ENCODE data around the gene CDH23. TPM values are rescaled to one million over a fixed set of nuclear protein-coding genes. Genes with fewer than 3 reads are reported as not detected.
A peak's percentile ranks its signal among the peaks of the same experiment; 100 is the strongest.

The CDH23 gene
- total and polyA plus RNA-seq, 9 of the 15 experiments (the other 6 are each of a cell fraction or from before 2014, with no cell fraction given): 0.18 to 1.2 (median 0.47) TPM

DNA sequence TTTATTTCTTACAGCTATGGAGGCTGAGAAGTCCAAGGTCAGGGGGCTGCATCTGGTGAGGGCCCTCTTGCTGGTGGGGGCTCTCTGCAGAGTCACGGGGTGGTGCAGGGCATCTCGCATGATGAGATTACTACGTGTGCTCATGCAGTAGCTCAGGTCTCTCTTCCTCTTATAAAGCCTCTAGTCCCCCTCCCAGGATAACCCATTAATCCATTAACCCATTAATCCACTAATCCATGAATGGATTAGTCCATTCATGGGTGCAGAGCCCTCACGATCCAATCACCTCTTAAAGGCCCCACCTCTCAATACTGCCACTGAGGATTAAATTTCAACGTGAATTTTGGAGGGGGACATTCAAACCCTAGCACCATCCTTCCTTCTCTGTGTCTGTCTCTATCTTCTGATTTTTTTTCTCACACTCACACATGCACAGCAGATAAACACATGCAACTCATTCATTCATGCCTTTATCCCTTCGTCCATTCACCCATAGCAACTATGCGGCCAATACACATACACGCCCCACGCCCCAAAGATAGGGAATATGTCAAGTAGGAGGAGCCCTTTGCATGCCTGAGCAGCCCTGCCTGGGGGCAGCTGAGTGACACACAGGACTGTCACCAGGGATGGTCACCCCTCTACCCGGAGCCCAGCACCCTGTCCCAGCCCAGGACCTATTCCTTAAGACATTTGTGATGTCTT lies 236.3 kb downstream of the CDH23 start (continued):
- TF ChIP-seq, protein P1, sequence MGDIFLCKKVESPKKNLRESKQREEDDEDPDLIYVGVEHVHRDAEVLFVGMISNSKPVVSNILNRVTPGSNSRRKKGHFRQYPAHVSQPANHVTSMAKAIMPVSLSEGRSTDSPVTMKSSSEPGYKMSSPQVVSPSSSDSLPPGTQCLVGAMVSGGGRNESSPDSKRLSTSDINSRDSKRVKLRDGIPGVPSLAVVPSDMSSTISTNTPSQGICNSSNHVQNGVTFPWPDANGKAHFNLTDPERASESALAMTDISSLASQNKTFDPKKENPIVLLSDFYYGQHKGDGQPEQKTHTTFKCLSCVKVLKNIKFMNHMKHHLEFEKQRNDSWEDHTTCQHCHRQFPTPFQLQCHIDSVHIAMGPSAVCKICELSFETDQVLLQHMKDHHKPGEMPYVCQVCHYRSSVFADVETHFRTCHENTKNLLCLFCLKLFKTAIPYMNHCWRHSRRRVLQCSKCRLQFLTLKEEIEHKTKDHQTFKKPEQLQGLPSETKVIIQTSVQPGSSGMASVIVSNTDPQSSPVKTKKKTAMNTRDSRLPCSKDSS (IDR thresholded peaks at IDR 0.05; ENCODE audit: low read depth, partially characterized antibody): no peak
- no peak for TF ChIP-seq NR4A1 (CRISPR knock-in tag; IDR thresholded peaks at IDR 0.05)
- no peak for TF ChIP-seq NR4A1 (tag; IDR thresholded peaks at IDR 0.05)
- TF ChIP-seq NFE2L1 (tag; IDR thresholded peaks at IDR 0.05; ENCODE audit: borderline replicate concordance, low read depth): no peak
- no peak for TF ChIP-seq ZNF551 (CRISPR knock-in tag; IDR thresholded peaks at IDR 0.05)
- no peak for TF ChIP-seq CREBBP (IDR thresholded peaks at IDR 0.05; ENCODE audit: low read depth, low read length)
- TF ChIP-seq HNRNPLL (IDR thresholded peaks at IDR 0.05; ENCODE audit: low read depth, low read length, poor library complexity, severe bottlenecking): no peak
- TF ChIP-seq ARID1B (IDR thresholded peaks at IDR 0.05): peak; percentile 74
- no peak for TF ChIP-seq HMGN3 (IDR thresholded peaks at IDR 0.05; ENCODE audit: borderline replicate concordance, extremely low read depth, insufficient read length, low read depth, low read length)
- no peak for TF ChIP-seq ZBTB1 (CRISPR knock-in tag; IDR thresholded peaks at IDR 0.05; ENCODE audit: borderline replicate concordance, low read depth)
- TF ChIP-seq ZNF76 (CRISPR knock-in tag; IDR thresholded peaks at IDR 0.05; ENCODE audit: borderline replicate concordance): no peak
- TF ChIP-seq CAMTA2 (CRISPR knock-in tag; conservative IDR thresholded peaks at IDR 0.05): no peak
- no peak for TF ChIP-seq MEF2D (tag; conservative IDR thresholded peaks at IDR 0.05; ENCODE audit: low read depth)
- peak; percentile 25; the same call in 1 of the 2 replicates for TF ChIP-seq EP300 (IDR thresholded peaks at IDR 0.05; ENCODE audit: low read length)
- no peak for TF ChIP-seq ELF2 (CRISPR knock-in tag; IDR thresholded peaks at IDR 0.05)
- TF ChIP-seq THRAP3 (IDR thresholded peaks at IDR 0.05; ENCODE audit: borderline replicate concordance): no peak
- TF ChIP-seq, protein P2, sequence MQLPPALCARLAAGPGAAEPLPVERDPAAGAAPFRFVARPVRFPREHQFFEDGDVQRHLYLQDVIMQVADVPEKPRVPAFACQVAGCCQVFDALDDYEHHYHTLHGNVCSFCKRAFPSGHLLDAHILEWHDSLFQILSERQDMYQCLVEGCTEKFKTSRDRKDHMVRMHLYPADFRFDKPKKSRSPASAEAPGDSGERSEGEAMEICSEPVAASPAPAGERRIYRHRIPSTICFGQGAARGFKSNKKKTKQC (CRISPR knock-in tag; IDR thresholded peaks at IDR 0.05): no peak
- no peak for TF ChIP-seq TSHZ1 (CRISPR knock-in tag; IDR thresholded peaks at IDR 0.05)
- no peak for TF ChIP-seq L3MBTL2 (IDR thresholded peaks at IDR 0.05)
- no peak for TF ChIP-seq E2F6 (IDR thresholded peaks at IDR 0.05; ENCODE audit: borderline replicate concordance in 1 of 2, extremely low read depth in 1 of 2, insufficient read depth in 1 of 2, insufficient read length in 1 of 2, low read depth in 1 of 2, low read length in 1 of 2, poor library complexity in 1 of 2, severe bottlenecking in 1 of 2)
- no peak for TF ChIP-seq ZNF766 (CRISPR knock-in tag; conservative IDR thresholded peaks at IDR 0.05)
